Mucosa of rectum (tissue), 2 donors: ENCODE measurements around the gene CD58.

Experiments used
- H3K27ac ChIP-seq, 2 donors: one replicate each; pipeline ENCODE4 v1.7.0; 2013; ENCODE audit warnings: inconsistent platforms in 2 of 2, low read depth in 2 of 2, low read length in 2 of 2
- H3K27me3 ChIP-seq, 2 donors: one replicate each; pipeline ENCODE4 v1.7.0; 2013; ENCODE audit warnings: low read length in 2 of 2; ENCODE audit not compliant: control insufficient read depth in 2 of 2, insufficient read depth in 2 of 2
- H3K36me3 ChIP-seq, 2 donors: one replicate each; pipeline ENCODE4 v1.7.0; 2013; ENCODE audit warnings: low read length in 2 of 2; ENCODE audit not compliant: control insufficient read depth in 2 of 2, insufficient read depth in 2 of 2
- H3K4me1 ChIP-seq, 2 donors: one replicate each; pipeline ENCODE4 v1.7.0; 2013; ENCODE audit warnings: low read length in 2 of 2, mild to moderate bottlenecking in 1 of 2; ENCODE audit not compliant: control insufficient read depth in 2 of 2, insufficient read depth in 2 of 2
- H3K4me3 ChIP-seq, 2 donors: one replicate each; pipeline ENCODE4 v1.7.0; 2013; ENCODE audit warnings: low read length in 2 of 2
- H3K9ac ChIP-seq, 2 donors: one replicate each; pipeline ENCODE4 v1.7.0; 2013; ENCODE audit warnings: low read length in 2 of 2, low read depth in 1 of 2, mild to moderate bottlenecking in 1 of 2
- H3K9me3 ChIP-seq, 2 donors: one replicate each; pipeline ENCODE4 v1.7.0; 2013; ENCODE audit warnings: low read length in 2 of 2; ENCODE audit not compliant: control insufficient read depth in 2 of 2
- donor health status: healthy.
- donor health status: Normal muscosa, but diverticular disease.

CD58 gene

DNA sequence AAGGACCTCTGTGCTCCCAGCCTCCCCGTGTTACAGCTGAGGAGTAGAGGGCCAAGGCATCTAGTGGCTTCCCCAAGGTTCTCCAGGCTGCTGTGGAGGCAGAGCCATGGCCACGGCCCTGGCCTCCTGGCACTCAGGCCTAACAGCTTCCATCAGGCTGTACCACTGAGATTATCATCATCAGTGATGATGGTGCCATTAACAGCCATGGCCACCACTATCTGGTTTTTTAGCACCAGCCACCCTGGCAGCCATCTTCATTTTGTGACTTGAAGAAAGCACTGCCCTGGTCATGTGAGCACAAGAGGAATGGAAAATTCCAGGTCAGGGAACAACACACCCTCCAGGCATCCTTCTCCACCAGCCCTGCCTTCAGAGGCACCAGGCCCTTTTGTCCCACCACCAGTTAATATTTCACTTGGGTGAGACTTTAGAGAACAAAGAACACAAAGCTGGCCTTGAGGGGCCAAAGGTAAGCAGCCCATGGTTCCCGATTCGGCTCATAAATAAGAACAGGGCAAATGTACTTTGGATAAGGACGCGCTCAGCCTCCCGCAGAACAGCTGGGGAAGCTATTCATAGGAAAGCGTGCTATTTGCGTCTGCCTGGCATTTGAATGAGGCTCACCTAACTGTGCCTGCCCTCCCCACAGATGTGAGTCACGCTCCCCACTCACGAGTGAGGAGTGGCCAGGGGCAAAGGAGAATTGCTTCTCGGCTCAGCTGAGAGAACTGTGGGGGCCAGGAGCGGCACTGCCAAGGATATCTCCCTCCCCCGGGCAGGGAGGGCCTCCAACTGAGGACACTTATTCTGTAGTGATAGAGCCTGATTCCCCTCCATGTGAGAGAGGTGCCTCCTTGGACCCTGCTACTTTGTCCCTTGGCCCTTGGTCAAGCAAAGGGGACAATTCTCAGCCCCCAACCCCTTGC, 95.6 kb downstream of the CD58 start:
- peak overlapping the region; percentile 90 to 98 for H3K27ac ChIP-seq

DNA sequence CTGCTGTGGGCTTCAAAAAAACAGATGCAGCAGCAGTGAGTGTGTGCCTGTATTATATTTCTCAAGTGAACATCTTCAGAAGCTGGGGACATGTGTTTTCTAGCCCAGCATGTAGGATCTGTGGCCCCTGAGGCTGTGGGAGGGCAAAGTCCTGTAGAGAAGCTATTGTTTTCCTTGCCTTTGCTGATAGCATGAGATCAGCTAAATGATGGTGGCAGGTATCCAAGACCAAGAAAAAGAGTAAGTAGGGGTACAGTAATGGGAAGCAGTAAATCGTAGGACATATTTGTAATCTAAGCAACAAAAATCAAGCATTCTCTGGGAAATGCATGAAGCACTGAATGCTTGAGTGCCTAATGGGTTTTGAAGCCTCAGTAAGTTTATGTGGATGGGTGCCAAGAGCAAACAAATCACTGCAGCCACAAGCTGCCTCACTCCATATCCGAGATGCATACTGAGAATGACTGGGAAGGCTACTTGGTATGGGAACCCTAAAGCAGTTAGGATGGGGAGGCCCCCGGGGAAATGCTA, 98.3 kb downstream of the CD58 start:
- Histone ChIP-seq H3K4me1 (peaks cover 31 to 58% of the 10 kb centered on the region in 2 donors), H3K9me3 (no peaks in the 10 kb centered on the region), H3K27ac (peak overlapping the region; percentile 19 to 61), H3K9ac (no peak overlapping the region), H3K4me3 (no peak overlapping the region), H3K27me3 (no peaks in the 10 kb centered on the region), H3K36me3 (no peaks in the 10 kb centered on the region)

More for the DNA sequence above, 95.6 kb downstream of the CD58 start:
- H3K9me3 ChIP-seq, result no peaks in the 10 kb centered on the region
- peak overlapping the region in 1 of 2 donors; percentile 33 for H3K4me3 ChIP-seq
- H3K36me3 ChIP-seq, result no peaks in the 10 kb centered on the region
- peaks cover 41 to 65% of the 10 kb centered on the region in 2 donors for H3K4me1 ChIP-seq
- H3K27me3 ChIP-seq, result no peaks in the 10 kb centered on the region
- H3K9ac ChIP-seq, result peak overlapping the region; percentile 36 to 75

GRCh38 chr1:116471241-116471640, 99.6 kb downstream of the CD58 start:
- Histone ChIP-seq H3K9ac (no peak overlapping the region), H3K4me1 (peaks cover 21 to 46% of the 10 kb centered on the region in 2 donors), H3K27me3 (no peaks in the 10 kb centered on the region), H3K27ac (no peak overlapping the region), H3K9me3 (no peaks in the 10 kb centered on the region), H3K36me3 (no peaks in the 10 kb centered on the region), H3K4me3 (no peak overlapping the region)

GRCh38 chr1:116470671-116471070, 100.2 kb downstream of the CD58 start:
- H3K4me3 ChIP-seq, result no peak overlapping the region
- no peaks in the 10 kb centered on the region for H3K36me3 ChIP-seq
- no peaks in the 10 kb centered on the region for H3K9me3 ChIP-seq
- H3K27ac ChIP-seq, result no peak overlapping the region
- peaks cover 16 to 41% of the 10 kb centered on the region in 2 donors for H3K4me1 ChIP-seq
- no peaks in the 10 kb centered on the region for H3K27me3 ChIP-seq
- H3K9ac ChIP-seq, result no peak overlapping the region

DNA sequence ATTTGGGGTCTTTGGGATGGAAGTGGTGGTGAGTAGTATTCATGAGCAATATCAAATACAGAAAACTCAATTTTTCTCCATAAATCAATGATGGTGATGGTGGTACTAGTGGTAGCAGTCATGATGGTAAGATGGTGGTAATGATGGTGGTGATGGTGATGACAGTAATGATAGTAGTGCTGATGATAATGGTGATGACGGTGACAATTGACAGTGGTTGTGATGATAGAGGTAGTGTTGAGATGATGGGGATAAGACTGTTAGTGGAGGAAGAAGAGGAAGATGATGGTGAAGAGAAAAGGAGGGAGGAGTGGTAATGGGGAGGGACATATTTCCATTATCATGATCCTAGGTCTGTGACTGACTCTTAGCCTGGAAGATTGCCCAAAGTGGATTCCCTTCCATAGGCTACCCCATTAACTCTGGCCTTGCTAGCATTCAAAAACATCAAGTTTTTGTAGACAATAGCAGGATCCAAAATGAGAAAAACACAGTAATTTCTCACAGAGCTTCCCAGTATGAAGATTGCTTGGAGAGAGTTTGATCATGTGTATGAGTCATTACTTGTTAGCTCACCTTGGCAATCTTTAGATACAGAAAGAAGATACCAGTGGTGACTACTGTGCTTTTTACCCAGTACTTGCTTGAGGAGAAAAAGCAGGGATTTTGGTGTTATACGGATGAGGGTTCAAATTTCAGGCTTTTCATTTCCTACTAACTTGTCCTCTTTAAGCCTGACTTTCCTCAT, 103.8 kb downstream of the CD58 start:
- H3K9me3 ChIP-seq, result no peaks in the 10 kb centered on the region
- peaks cover 0 to 8% of the 10 kb centered on the region in 2 donors for H3K4me1 ChIP-seq
- no peaks in the 10 kb centered on the region for H3K27me3 ChIP-seq
- no peaks in the 10 kb centered on the region for H3K36me3 ChIP-seq
- no peak overlapping the region for H3K4me3 ChIP-seq
- no peak overlapping the region for H3K9ac ChIP-seq
- H3K27ac ChIP-seq, result no peak overlapping the region

- Histone ChIP-seq H3K4me3 (no peak overlapping the region), H3K27me3 (no peaks in the 10 kb centered on the region), H3K9me3 (no peaks in the 10 kb centered on the region), H3K9ac (no peak overlapping the region), H3K36me3 (no peaks in the 10 kb centered on the region), H3K4me1 (no peaks in the 10 kb centered on the region), H3K27ac (no peak overlapping the region)
Observed at GRCh38 chr1:116465845-116466685, 104.8 kb downstream of the CD58 start.

- Histone ChIP-seq H3K36me3 (no peaks in the 10 kb centered on the region), H3K9me3 (no peaks in the 10 kb centered on the region), H3K27ac (no peak overlapping the region), H3K9ac (no peak overlapping the region), H3K4me1 (no peaks in the 10 kb centered on the region), H3K4me3 (no peak overlapping the region), H3K27me3 (no peaks in the 10 kb centered on the region)
Observed at GRCh38 chr1:116465477-116465844, 105.4 kb downstream of the CD58 start.
